ENCODE results near the gene HIC1.

HIC1 gene

DNA sequence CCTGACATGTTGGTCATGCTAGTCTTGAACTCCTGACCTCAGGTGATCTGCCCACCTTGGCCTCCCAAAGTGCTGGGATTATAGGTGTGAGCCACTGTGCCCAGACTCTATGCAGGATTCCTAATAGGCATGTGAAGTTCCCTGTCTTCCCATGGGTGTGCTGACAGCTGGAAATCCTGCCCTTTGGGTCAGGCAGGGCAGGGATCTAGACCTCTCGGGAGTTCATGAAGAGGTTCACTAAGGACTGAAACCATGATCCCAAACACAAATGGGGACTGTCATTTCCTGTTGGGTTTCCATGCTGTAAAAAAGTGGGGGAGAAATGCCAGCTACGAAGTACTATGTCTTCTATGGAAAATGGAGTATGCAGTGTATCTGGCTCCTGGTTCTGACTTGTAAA, 52.1 kb downstream of the HIC1 start:
- DNase-seq = no peak

DNA sequence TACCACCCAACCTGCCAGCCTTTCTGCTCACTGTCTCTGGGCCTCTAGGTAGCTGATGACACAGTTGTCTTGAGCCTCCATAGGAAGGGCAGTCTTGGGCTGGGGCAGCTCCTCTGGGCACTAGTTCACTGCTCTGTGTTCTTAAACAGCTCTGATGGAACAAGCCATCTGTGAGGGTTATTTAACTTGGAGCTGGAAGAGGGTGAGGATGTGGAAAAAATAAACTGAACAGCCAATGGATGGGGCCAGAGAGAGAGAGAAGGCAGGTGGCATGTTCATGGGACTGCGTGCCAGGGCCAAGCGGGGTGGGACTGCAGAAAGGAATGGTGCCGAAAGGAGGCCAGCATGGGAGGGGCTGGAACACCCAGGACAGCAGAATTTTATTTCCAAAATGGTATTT, 52.6 kb downstream of the HIC1 start:
- peak; percentile 14 for DNase-seq

DNA sequence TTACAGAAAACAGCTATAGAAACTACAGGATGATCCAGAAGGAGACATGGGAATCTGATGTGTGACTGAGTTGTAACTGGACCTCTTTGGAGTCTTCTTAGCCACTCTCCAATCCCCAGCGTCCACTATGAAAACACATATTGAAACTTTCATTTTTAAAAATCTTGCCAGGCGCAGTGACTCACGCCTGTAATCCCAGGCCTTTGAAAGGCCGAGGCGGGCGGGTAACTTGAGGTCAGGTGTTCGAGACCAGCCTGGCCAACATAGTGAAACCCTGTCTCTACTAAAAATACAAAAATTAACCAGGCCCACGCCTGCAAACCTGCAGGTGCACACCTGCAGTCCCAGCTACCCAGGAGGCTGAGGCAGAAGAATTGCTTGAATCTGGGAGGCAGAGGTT, 53.3 kb downstream of the HIC1 start:
- DNase-seq = no peak

DNA sequence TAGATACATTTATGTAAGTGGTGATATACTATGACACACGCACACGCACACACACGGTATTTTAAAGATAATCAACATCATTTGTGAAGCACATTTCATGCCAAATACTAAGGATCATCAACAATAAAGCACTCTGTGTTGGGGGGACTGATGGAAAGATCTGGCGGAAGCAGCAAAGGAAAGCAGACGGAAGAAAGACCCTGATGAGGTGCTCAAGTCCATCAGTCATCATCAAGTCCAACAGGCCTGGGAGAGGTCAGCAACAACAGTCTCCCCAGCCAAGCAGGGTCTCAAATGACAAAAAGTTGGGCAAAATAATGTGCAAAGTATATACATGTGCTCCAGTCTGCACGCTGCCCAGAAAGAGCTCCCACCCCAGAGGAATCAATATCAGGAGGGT, 55.5 kb downstream of the HIC1 start:
- no peak for DNase-seq

DNA sequence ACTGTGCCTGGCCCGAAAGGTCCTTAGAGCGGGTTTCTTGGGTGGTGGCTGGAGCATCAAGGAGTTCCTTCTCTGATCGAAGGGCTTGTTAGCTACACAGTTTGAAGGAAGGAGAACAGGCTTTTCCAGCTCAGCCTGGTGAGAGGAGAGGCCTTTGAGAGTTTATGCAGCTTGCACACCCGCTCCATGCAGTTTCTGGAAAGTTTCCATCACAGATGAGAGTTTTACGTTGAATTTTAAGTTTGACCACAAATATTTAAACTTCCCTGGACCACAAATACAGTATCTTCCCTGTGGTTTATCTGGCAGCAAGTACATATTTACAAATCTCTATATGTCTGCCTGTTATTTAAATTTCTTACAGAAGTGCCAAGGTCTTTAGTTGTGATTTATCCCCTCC, 56.8 kb downstream of the HIC1 start:
- no peak for DNase-seq

Data from NCI-H2171 treated with DMSO at 0.1 percent for 48 hours (cell line).